ENCODE measurements around the gene NGB.

DNA sequence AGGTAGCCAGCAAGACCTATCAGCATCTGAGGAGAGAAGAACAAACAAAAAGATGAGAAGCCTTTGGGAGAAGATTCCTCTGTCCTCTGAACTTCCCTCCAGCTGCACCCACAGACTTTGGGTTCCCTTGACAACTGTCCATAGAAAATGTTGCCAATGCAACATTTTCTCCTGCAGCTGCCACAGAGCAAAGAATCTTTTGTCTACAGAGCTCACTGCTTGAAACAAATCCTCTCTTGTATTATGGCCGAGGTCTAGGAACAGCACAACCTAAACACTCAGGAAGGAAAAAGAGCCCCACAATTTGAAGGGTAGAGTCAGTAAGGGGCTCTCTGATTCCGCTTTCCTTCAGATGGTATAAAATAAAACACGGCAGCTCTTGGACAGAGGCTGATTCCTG is 35.4 kb upstream of the NGB start:
- no peak for TF ChIP-seq POLR2A (IDR thresholded peaks at IDR 0.05)
- TF ChIP-seq, protein P1, sequence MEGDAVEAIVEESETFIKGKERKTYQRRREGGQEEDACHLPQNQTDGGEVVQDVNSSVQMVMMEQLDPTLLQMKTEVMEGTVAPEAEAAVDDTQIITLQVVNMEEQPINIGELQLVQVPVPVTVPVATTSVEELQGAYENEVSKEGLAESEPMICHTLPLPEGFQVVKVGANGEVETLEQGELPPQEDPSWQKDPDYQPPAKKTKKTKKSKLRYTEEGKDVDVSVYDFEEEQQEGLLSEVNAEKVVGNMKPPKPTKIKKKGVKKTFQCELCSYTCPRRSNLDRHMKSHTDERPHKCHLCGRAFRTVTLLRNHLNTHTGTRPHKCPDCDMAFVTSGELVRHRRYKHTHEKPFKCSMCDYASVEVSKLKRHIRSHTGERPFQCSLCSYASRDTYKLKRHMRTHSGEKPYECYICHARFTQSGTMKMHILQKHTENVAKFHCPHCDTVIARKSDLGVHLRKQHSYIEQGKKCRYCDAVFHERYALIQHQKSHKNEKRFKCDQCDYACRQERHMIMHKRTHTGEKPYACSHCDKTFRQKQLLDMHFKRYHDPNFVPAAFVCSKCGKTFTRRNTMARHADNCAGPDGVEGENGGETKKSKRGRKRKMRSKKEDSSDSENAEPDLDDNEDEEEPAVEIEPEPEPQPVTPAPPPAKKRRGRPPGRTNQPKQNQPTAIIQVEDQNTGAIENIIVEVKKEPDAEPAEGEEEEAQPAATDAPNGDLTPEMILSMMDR (IDR thresholded peaks at IDR 0.05): no peak
